Renal pelvis (tissue), 4 donors: ENCODE results near the gene ZPR1. TPM values are rescaled to one million over a fixed set of nuclear protein-coding genes. Genes with fewer than 3 reads are reported as not detected.
A peak's percentile ranks its signal among the peaks of the same experiment; 100 is the strongest.

Source experiments
- DNase-seq: peaks from one replicate; pipeline ENCODE4 v3.0.0-alpha.2; 2013
- polyA plus RNA-seq, 3 donors: library from polyadenylated mRNA; unstranded; fragments of 120-200 nt; gene quantifications; one replicate each; pipeline ENCODE4 v1.2.1, GENCODE V29; 2013; ENCODE audit not compliant: insufficient read length in 3 of 3

ZPR1 gene
- polyA plus RNA-seq, 3 donors: 50.6 to 58.3 (median 58.1) TPM

DNA sequence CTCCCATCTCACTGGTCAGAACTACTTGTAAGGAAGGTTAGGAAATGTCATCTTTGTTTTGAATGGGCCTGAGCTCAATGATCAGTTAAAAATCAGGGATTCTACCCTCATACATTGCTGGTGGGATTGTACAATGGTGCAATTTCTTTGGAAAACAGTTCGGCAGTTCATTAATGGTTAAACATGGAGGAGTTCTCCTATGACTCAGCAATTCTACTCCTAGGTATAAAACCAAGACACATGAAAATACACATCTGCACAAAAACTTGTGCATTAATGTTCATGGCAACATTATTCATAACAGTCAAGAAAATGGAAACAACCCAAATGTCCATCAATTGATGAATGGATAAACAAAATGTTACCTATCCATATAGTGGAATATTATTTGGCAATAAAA, 8.7 kb upstream of the ZPR1 start:
- no peak for DNase-seq

DNA sequence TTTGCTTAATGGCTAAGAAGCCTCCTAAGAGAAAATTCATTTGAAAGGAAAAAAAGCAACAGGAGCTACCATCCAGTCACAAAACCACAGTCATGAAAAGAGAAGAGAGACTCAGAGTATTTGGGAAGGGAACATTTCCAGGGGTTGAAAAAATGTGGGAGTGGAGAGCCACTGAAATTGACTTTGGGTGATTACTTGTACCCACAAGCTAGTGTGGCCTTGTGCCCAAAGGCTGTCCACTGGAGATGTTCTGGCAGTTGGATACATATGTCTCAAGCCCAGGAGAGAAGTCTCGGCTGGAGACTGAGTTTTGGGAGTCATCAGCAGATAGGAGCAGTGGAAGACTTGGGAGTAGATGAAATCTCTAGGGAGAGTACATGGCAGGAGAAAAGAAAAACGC, 7.0 kb upstream of the ZPR1 start:
- no peak for DNase-seq

DNA sequence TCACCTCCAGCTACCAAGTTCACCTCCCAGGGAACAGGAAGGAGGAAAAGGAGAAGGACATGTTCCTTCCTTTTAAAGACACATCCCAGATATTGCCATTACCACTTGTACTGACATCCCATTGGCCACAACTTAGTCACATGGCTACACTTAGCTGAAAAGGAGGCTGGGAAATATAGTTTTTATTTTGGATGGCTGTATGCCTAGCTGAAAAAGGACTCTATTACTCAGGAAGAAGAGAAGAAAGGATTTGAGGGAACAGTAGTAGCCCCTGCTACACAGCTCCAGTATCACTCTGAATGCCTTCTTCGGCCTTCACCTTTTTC, 5.9 kb upstream of the ZPR1 start:
- no peak for DNase-seq

DNA sequence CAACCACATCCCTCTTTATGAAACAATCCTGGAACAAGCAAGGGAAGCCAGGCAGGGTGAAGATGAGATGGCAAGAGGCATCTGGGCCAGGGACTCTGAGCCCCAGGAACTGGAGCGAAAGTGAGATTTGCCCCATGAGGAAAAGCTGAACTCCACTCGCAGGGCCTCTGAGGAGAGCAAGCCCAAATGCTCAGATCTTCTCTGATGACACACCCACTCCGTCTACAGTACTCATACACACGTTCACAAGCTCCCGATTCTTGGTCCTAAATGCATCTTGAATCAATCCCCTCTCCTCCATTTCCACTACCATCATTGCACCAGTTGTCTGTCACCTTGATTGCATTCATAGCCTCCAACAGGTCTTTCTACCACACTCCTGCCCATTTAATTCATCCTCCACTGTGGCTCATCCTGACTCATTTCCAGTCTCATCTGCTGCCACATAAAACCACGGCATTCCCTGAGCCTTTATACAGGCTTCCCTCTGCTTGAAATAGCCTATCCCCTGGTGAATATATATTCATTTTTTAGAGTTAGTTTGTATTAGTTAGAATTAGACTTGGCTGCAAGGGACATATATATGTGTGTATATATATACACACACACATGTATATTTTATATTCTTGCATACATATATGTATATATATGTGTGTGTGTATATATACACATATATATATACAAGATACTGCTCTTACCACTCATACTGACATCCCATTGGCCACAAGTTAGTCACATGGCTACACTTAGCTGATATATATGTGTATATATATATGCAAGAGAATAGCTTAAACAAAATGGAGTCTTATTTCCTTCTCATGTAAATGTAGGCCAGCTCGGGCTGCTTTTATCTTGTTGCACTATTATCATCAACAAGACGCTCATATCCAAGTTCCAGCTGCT, 5.3 kb upstream of the ZPR1 start:
- DNase-seq: no peak

DNA sequence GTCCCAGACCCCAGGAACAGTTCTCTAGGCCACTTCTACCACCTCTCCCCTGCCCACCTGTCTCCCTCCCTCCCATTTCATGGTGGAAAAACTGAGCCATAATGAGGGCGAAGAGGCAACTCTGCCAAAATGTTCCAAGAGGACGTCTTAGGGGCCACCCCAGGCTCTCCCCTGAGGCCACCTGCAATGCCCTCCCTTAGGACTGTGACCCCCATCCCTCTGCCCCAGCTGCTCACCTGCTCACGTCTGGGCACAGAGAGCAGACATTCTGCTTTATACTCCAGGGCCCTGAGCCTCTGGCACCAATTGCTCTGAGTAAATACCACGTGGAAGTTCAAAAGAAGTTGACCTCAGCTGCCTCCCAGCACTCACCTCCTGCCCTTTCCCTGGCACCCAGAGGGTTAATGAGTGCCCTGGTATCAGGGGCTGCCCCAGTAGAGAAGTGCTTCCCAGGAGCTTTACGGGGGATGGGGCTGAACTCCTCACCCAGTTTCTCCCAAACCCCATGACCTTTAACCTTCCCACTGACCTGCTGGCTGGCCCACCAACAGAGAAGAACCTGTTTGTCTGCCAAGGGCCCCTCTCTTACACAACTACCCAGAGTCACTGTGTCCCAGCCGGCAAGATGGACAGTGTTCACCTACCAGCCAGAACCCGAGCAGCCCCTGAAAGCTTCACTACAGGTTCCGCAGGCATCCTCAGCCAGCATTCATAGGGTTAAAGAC, 4.5 kb upstream of the ZPR1 start:
- no peak for DNase-seq

DNA sequence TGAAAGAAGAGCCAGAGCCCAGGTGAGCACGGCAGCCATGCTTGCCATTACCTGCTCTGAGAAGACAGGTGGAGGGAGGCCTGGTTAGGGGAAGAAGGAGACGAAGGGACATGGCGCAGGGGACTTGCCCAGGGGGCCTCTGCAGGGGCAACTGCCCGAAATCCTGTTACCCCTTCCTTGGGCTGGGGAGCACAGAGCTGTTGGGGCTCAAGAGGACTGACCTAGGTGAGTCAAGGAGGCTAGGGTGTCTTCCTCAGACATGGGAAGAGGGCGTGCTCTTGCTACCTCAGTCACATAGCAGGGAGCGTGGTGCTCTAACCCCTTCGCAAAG, 4.0 kb upstream of the ZPR1 start, which contains the start of gene APOA5:
Gene APOA5 (minus strand): TSS at position 67 of the 331 bp plus-strand sequence. CDS start 19 bp downstream, at position 48.
- no peak for DNase-seq

DNA sequence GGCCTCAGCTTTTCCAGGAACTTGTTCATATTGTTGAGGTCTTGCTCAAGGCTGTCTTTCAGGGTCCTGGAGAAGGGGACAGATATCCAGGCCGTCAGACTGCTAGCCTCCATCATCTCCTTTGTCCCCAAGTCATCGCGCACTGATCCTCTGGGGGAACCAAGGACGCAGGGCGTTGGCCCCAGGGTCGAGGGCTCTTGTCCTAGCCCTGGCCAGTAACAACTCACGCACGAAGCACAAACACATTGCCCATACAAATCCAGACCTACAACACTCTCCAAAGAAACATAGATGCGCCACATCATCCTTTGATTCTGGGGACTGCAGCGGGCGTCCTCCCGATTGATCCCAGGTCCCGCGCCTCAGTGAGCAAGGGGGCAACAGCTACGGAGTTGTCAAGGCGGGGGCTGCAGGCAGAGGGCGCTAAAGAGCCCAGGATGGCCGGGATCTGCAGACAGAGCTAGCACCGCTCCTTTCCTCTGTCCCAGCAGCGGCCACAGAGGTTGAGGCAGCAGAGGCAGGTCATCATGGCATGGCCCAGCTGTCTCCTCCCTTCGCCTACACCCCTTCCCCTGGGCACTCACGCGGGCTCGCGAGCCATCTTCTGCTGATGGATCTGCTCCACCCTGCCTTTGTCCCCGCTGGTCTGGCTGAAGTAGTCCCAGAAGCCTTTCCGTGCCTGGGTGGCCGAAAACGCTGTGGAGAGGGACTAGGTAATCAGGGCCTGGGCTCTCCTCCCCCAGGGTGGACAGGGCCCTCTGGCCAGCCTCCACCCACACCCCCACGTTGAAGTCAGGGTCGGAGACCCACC, 3.4 kb upstream of the ZPR1 start:
- DNase-seq: peak; percentile 59

DNA sequence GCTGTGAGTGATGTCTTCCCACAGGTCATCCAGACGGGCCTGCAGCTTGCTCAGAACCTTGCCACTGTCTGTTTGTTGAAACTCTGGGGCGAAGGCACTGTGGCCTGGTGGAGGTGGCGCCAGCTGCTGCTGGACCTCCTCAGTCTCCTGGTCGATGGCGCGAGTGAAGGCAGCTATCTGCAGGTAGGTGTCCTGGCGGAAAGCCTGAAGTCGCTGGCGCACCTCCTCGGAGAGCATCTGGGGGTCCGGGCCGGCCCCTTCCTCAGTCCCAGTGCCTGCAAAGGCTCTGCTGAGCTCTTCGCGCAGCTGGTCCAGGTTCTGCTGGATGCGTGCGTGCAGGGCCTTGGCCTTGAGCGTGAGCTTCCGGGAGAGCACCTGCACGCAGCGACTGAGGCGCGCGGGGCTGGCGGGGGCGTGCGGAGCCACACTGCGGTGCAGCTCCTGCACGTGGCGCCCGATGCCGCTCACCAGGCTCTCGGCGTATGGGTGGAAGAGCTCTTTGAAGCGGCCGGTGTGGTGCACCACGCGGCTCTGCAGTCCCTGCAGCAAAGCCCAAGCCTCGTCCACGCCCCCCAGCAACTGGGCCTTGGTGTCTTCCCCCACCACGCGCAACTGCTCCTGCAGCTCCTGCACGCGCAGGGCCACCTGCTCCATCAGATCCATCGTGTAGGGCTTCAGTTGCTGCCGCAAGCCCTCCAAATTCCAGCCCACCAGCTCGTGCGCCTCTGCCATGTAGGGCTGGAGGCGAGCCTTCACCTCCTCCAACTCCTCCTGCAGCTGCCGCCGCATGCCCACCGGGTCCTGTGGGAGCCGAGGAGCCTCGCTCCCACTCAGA, 2.6 kb upstream of the ZPR1 start:
- no peak for DNase-seq

DNA sequence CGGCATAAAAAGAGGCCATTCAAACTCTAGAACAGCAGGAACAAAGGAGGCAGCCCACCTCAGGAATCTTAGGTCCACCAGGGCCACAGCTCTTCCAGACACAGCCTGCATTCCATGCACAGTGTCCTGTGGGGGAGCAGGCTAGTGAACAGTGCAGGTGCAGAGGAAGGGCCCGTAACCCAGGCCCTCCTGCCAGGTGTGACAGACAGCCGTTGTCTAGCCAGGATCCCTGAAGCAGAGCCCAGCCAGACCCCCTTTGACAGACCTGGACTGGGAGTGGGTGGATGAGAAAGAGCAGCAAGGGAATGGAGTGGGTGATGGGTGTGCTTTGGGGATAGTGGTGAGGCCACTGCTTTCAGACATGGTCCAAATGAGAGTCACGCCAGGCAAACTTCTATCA, 1.2 kb upstream of the ZPR1 start:
- DNase-seq: no peak

DNA sequence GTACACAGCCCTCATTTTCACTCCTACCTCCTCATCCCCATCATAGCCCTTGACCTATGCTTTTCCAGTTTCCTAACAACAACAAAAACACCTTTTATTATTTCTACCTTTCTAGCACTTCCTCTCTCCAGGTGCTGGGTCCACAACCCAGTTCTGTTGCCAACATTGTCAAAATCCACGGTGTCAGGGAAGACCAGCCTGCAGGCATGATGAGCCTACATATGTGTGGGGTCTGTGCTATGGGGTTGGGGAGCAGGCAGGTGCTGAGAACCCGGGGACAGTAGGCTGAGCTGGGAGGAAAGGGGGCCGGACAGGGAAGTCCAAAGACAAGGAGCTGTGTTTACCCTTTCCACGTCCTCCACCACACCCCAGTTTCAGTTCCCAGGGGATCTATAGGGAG, 711 bp upstream of the ZPR1 start:
- no peak for DNase-seq

DNA sequence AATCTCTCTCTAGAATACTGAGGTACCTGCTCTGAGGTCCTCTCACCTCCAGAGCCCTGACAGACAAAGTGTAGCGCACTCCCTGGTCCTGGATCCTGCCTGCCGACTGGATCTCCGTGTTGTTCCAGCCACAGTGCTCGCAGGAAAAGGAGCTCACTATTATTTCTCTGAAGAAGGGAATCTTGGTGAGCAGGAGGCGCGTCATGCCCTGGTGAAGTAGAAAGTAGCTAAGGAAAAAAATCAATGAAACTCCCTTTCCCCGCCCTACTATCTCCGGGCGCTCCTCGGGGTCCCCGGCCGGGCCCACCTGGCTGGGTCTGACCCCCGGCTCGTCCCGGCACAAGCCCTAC, 412 bp downstream of the ZPR1 start:
- DNase-seq: no peak

DNA sequence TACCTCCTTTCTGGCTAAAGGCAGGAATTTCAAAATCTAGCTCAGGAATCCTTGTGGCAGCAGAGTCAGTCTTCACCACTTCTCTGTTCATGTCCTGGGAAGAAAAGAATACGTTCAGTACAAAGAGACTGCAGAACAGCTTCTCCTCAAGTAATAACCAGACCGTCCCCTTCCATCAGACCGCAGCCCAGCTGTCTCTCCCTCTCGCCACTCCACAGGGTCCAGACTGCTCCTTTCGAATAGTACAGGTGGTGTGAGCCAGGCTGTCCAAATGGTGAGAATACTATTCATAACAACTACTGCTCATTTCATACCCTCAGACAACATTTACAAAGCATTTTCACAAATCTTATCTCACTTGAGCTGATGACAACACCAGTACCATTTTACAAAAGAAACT, 857 bp downstream of the ZPR1 start:
- no peak for DNase-seq

DNA sequence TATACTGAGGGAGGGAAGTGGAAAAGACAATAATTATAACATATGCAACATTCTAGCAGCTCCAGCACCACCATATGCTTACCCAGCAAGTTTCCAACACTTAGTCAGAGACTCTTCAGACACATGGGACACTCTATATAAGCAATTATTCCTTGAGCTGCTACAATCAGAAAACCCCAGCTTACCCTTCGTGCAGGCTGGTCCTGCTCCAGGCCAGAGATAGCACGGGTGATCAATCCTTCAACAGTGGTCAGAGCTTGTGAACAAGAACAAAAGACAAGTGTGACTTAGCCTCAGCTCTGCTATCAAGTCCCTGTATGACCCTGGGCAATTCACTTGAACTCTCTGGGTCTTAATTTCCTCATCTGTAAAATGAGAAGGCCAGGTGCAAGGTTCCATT, 1.5 kb downstream of the ZPR1 start:
- no peak for DNase-seq

DNA sequence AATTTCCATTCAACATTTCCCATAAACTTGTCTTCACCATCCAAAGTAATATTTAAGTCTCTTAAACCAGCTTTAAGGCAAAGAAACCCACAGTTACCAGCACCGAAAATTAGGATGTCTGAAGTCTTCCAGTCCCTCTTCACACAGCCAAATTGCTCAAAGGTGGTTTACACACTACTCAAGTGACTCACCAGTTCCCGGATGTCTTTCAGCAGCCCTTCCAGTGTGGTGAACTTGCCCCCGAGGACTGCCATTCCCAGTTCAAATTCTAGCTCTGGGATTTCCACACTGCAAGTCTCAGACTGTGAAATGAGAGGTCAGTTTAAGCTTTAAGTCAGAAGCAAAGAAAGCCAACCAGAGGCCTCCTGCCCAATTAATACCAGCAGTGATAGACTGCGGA, 5.1 kb downstream of the ZPR1 start:
- no peak for DNase-seq

DNA sequence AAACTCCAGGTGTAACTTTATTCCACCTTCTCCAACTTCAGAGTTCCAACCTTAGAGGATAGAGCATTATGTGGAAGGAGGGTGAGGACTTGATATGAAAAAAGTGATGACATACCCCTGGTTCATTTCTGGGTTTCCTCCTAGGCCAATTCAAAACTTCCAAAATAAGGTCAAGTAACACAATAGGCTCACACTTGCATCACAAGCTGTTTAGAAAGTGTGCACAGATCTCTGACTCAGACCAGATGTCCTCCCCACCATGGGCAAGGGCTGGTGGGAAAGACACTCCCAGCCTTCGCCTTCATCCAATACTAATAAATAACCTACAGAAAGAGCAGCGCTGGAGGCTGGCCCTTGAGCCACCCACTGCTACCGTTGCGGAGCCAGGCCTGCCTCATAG, 9.3 kb downstream of the ZPR1 start:
- DNase-seq: no peak

DNA sequence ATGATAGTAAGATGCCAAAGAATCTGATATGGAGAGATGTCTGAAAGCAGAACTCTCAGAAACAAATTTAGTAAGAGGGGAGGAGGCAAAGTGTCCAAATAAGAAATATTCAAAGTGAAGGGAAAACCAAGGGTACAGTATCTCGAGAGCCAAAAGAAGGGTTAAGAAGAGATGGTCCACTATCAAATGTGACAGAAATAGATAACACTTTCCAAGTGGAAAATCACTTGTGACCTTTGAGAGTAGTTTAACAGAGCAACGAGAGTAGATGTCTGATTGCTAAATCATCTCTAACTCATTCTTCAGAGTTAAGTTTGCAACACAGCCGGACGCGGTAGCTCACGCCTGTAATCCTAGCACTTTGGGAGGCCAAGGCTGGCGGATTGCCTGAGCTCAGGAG, 10.8 kb downstream of the ZPR1 start:
- DNase-seq: no peak

DNA sequence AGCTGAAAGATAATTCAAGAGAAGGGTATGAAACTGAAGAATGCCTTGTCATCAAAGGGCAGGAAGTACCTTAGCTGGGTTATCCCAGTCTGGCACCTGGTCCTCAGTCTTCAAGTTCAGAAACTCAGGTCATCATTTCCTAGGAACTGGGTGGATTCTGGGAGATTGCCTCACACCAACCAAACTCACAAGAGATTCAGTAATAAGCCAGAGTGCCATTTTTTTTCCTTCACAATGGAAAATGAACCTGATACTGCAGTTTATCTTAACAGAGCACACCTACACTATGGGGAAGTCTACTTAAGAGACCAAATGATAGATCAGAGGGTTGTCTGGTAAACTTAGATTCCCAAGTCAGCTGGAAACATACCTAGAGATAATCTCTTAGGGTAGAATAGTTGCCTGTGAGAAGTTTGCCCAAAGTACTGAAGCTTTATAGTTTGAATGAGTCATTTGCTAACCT, 11.3 kb downstream of the ZPR1 start:
- no peak for DNase-seq

DNA sequence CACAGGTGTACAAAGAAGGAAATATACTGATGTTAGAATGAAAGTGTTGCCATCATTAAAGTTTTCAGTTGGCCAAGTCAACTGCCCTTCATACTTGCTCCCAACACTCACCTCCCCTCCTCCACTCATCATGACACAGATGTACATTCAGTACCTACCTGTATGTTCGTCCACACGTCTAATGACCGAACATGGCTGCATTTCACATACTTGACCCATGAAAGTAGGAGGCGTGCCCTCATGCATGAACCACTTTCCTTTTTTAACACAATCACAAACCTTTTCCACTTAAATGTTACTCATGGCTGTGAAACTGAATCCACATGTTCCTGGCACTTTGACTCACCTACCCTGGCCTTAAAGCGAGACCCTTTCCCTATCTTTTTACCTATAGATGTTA, 11.8 kb downstream of the ZPR1 start:
- no peak for DNase-seq

DNA sequence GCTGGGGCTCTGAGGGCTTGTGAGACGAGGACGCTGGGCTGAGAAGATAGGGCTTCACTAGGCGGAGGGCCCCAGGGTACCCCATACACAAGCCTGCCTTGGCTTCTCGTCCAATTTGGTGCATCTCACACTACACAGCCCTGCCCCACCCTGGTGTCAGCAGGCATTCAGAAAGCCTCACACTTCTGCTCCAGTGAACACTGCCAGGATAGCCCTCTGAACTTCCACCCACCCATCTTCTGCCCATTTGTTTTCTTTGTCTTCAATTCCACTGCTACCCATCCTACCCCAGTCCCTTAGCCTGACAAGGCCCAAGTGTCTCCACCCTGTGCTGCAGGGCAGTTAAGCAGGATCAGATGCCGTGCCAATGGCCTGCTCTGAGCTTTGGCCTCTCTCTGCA, 13.2 kb downstream of the ZPR1 start:
- no peak for DNase-seq

DNA sequence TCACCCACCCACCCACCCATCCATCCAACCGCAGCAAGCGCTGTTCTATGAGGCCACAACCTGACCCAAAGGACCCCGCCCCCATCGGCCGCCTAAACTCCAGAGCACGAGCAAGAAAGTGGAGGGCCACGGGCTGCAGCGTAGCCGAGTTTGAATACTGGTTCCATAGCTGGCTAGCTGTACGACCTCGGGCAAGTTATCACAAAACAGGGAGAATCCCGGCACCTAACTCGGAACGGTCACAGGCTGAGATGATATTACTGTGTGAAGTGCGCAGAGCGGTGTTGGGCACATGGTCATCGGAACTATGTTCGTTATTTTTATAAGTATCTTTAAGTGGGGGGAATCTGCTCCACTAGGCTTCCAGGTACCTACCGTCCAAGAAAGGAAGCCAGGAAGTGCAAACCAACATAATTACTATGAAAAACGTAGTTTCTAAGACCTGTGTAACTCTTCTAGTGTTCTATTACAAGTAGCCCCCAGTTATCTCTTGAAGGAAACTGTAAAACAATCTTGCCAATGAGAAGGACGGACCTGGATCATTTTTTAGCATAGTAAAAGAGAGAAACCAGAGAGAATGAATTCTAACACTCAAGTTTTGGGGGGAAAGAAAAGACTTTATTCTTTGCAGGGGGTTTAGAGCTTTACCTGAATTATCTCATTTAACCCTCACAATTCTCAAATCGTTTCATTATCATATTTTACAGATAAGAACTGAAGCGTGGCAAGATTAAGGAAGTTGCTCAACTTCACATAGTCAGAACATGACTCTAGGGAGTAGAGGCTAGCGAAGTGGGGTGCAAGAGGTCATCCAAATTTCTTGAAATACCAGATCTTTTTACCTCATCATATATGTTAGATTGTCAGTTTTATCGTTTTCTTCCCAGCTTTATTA, 14.4 kb downstream of the ZPR1 start:
- peak; percentile 59 for DNase-seq
